ENCODE measurements around the gene ARHGEF25.
A peak's percentile ranks its signal among the peaks of the same experiment; 100 is the strongest.
"Not testable (repeated sequence)": the region's sequence is repeated elsewhere in the genome, so short reads cannot be mapped to it uniquely, and the experiment has no call there.

Gene ARHGEF25

GRCh38 chr12:57611108-57611826 lies at the start of gene ARHGEF25:
TSS of gene ARHGEF25 (plus strand) at chr12:57611435. CDS start at chr12:57611895, 460 bp downstream.
- DNase-seq (ENCODE audit: low spot score), result peak; percentile 49

DNA sequence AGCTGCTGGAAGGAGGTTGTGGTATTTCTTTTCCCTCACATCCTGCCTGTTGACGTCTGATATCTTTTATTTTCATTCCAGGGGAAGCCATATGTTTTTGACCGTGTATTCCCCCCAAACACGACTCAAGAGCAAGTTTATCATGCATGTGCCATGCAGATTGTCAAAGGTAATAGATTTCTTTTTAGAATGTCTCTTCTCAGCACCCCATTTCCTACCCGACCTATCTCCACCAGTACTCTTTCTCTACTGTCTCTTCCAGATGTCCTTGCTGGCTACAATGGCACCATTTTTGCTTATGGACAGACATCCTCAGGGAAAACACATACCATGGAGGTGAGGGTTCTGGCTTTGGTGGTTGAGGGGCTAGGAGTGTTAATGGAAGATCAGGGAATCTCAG lies 47.9 kb upstream of the ARHGEF25 start:
- DNase-seq (ENCODE audit: low spot score), result no peak

GRCh38 chr12:57564178-57564740 lies 47.0 kb upstream of the ARHGEF25 start:
- no peak for DNase-seq (ENCODE audit: low spot score)

DNA sequence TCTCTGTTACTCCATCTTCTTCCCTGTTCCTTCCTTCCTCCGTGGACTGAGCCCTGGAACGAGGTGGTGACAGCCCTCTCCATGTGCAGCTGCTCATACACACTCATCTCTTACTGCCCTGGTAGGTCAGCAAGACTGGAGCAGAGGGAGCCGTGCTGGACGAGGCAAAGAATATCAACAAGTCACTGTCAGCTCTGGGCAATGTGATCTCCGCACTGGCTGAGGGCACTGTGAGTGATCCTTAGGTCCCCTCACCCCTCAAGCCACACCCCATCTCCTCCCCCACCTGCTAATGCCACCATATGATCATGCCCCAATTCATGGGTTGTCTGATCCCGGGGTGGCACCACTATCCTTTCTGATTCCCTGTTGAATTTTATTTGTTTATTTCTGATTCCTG lies 42.4 kb upstream of the ARHGEF25 start:
- DNase-seq (ENCODE audit: low spot score), result no peak

DNA sequence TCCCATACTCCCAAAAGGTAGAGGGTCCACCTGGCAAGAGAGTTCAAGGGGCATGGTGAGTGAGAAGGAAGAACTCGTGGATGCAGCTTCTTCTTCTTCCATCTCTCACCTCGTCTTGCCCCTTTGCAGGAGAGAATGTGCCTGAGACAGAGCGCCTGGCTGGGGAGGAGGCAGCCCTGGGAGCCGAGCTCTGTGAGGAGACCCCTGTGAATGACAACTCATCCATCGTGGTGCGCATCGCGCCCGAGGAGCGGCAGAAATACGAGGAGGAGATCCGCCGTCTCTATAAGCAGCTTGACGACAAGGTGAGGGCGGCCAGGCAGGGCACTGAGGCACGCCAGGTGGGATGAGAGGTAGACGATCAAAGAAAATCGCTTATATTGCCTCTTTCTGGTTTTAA lies 41.4 kb upstream of the ARHGEF25 start:
- DNase-seq (ENCODE audit: low spot score), result no peak

GRCh38 chr12:57570438-57570837 lies 40.8 kb upstream of the ARHGEF25 start:
- DNase-seq (ENCODE audit: low spot score), result not testable (repeated sequence)

- no peak for DNase-seq (ENCODE audit: low spot score)
Measured at GRCh38 chr12:57571926-57572762, 39.1 kb upstream of the ARHGEF25 start.

- DNase-seq (ENCODE audit: low spot score), result no peak
Measured at GRCh38 chr12:57574795-57575194, 36.4 kb upstream of the ARHGEF25 start.

DNA sequence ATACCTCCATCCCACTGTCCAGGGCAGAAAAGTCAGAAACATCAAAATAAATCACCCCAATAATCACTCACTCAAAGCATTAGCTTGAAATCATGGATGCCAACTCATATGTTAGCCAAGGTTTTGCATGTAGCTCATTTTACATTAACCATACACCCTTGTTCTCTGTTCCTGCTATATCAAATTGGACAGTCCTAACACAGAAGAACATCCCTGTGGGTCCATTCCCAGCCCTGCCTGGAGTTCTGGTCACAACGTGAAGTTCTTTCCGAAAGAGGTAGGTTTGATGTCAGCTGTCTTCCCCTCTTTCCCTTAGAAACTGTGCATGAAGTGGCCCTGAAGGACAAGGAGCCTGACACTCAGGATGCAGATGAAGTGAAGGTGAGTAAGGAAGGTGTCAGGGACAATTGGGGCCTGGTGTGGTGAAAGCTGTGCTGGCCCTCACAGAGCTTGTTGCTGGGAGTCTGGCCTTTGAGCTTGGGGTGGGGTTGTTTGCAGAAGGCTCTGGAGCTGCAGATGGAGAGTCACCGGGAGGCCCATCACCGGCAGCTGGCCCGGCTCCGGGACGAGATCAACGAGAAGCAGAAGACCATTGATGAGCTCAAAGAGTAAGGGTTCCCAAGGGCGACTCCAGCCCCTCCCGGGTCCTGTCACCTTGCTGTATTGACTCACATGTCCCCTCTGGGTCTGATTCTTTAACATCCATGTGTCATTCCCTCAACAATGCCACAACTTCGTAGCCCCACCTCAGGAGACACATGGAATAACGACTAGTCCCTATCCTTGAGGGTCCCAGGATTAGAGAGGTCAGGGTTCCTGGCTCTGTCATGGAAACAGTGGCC lies 35.2 kb upstream of the ARHGEF25 start:
- no peak for DNase-seq (ENCODE audit: low spot score)

GRCh38 chr12:57576613-57577160 lies 34.5 kb upstream of the ARHGEF25 start:
- DNase-seq (ENCODE audit: low spot score), result no peak

DNA sequence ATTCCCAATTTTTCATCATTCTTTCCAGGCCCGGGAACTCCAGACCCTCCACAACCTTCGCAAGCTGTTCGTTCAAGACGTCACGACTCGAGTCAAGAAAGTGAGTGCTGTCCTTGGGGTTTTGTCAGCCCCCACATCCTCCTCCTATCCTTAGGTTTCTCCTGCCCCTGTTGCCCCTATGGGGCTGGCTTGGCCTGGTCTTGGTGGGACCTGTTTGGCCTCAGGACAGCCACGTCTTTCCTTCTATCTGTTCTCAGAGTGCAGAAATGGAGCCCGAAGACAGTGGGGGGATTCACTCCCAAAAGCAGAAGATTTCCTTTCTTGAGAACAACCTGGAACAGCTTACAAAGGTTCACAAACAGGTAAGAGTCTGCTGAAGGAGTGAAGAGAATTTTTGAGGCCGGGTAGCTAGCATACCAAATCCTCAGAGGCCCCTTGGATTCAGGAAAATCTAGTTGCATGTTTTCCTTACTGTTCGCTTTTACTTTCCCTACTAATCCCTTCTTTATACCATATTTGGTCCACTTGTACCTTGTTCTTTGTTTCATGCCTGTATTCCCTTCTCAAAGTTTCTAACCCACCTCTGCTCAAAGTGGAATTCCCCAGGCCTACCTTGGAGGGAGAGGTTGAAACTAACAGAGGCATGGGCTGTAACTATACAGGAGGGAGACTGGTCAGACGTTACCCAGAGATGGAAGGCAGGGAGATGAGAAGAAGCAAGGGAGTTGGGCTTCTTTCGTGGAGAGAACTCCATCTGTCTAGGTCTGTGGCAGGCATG lies 33.1 kb upstream of the ARHGEF25 start:
- no peak for DNase-seq (ENCODE audit: low spot score)

GRCh38 chr12:57579011-57579410 lies 32.2 kb upstream of the ARHGEF25 start:
- no peak for DNase-seq (ENCODE audit: low spot score)

DNA sequence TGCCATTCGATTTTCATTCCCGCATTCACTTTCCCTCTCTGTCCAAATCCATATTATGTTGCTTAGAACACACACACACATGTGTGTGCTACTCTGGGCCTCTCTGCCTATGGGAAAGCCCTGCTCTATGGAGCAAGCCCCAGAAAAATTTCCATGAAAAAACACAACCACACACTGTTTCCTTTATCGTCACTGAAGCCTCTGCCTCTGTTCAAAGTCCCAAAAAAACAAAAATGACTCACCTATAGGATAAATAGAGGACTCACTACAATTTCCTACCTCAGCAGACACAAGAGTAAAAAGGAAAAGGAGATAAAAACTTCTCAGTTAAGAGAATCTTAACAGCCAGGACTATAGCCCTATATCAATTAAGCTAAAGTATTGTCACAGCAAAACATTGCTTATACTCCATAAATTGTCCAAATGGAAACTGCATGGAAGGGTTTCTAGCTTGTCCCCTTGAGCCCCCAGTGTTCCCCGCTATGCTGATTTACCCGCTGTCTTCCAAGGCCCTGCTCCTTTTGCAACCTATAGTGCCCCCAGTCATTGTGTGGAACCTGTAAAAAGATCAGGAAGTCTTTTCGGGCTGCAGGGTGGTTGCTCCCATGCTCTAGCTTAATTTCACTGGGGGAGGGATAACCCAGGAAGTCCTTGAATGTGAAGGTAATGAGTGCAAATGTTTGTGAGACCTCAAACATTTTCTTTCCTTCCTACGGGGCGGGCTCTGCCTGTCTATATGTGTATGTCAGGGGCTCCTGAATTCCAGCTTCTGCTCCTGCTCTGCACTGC lies 31.4 kb upstream of the ARHGEF25 start:
- no peak for DNase-seq (ENCODE audit: low spot score)

- DNase-seq (ENCODE audit: low spot score), result no peak
Measured at GRCh38 chr12:57580466-57580795, 30.8 kb upstream of the ARHGEF25 start.

GRCh38 chr12:57581802-57582201 lies 29.4 kb upstream of the ARHGEF25 start:
- DNase-seq (ENCODE audit: low spot score), result no peak

DNA sequence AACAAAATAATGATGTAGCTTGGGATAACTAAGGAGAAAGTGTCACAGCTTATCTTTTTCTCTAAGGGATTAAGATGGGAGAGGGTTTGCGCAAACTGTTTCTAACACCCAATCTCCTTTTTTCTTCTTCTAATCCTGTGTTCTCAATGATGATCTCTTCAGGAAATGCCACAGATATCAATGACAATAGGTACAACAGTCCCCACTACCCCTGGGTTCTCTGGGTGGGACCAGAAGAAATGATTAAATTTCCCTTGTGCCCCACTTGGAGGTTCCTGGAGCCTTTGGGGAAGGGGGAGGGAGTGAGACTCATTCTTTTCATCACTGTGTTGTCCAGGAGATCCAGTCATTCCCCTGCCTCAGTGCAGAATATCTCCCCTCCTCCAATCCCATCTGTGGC lies 28.8 kb upstream of the ARHGEF25 start:
- DNase-seq (ENCODE audit: low spot score), result no peak

DNA sequence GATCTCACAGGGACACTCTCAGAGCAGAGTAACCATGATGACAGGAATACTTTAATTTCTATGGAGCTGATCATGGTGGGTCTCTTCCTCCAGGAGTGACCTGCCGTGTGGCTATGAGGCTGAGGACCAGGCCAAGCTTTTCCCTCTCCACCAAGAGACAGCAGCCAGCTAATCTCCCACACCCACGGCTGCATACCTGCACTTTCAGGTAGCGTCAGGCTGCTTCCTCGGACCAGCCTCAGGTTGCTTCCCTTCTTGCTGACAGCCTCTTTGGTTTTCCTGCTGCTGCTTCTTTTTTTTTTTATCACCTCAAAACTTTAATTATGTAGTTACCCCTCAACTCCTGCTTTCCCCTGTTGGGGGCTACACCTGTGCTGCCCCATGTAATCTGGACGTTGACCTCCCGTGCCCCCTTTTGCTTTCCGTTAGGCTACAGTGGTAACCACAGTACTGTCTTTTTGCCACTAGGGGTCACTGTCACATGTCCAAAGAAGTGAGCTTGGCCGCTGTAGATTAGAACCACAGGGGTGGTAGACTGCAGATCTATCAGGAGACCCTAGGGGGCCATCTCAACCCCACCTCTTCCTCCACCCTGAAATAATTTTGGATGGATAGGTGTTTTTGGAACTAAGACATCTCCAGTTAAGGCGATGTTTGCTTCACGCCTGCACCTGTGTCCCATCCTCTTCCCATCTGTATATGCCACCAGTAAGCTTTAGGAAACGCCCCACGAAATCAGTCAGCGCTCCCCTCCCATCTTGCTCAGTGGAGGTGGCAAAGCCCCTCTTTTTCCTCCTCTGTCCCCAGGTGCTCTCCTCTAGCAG lies 28.0 kb upstream of the ARHGEF25 start:
- DNase-seq (ENCODE audit: low spot score), result peak; percentile 69

DNA sequence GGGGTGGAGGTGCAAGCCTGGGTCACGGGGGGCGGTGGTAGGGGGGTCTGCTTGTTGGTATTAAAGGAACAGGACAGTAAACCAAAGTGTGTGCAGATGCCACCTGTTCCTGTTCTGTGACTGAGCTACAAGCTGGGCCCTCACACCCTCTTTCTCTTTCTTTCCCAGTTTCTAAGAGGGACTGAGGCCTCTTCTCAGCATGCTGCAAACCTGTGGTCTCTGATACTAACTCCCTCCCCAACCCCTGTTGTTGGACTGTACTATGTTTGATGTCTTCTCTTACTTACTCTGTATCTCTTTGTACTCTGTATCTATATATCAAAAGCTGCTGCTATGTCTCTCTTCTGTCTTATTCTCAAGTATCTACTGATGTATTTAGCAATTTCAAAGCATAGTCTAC lies 27.2 kb upstream of the ARHGEF25 start:
- no peak for DNase-seq (ENCODE audit: low spot score)

DNA sequence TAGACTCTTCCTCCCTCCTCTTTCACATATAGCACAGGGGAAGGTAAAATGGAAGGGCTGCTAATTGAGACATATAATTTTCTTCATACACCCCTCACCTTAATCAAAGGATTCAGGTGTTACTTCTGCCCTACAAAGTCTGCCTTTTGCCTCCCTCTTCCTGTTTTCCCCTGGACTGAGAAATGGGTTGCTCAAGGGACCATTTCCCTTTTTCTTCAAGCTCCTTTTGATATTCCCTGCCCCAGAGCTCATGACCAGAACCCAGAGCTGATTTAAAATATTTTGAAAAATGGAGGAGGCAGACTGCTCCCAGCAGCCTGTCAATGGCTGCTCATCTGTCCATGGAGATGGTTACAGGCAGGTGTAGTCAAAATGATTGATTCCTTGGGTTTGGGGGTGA lies 26.5 kb upstream of the ARHGEF25 start:
- no peak for DNase-seq (ENCODE audit: low spot score)

Measured in globus pallidus (tissue), 1 donor.